Measurements from ENCODE around the gene PAK1IP1.

- TF ChIP-seq CTCF (IDR thresholded peaks at IDR 0.05; ENCODE audit: insufficient read depth, low read length) (no peak), POLR2AphosphoS5 (IDR thresholded peaks at IDR 0.05; ENCODE audit: low read depth) (no peak), GABPA (IDR thresholded peaks at IDR 0.05; ENCODE audit: low read depth) (no peak), SPI1 (IDR thresholded peaks at IDR 0.05; ENCODE audit: borderline replicate concordance, low read depth) (no peak)
Measured at GRCh38 chr6:10687582-10687981, 7.2 kb upstream of the PAK1IP1 start.
